CD4-positive, alpha-beta memory T cell (primary cell): Measurements from ENCODE around the gene ZSWIM1. TPM values are rescaled to one million over a fixed set of nuclear protein-coding genes. Genes with fewer than 3 reads are reported as not detected.

Source experiments
- CTCF ChIA-PET: fragments of 350-600 bp; sonication (Branson Sonifier 250); formaldehyde crosslinking; loops from one replicate; lab custom pipeline; 2021; ENCODE audit warnings: inconsistent platforms; ENCODE audit not compliant: partially characterized antibody; lab: Charles Lee
- POLR2A ChIA-PET: fragments of 350-600 bp; sonication (Branson Sonifier 250); formaldehyde crosslinking; loops from one replicate; lab custom pipeline; 2021; ENCODE audit not compliant: partially characterized antibody; lab: Charles Lee
- DNase-seq, 5 donors: peaks; one replicate each; pipeline versions ENCODE4 v3.0.0 to v3.0.0-alpha.2; 2020 to 2022; ENCODE audit warnings: mixed read lengths in 1 of 5
- H3K27ac ChIP-seq: one replicate; pipeline ENCODE4 v1.7.0; 2013; ENCODE audit warnings: low read depth, low read length
- H3K27me3 ChIP-seq: 2 replicates; pipeline ENCODE4 v1.7.0; 2013; ENCODE audit warnings: mild to moderate bottlenecking, low read length, moderate library complexity; ENCODE audit not compliant: insufficient read depth
- H3K36me3 ChIP-seq: 2 replicates; pipeline ENCODE4 v1.7.0; 2013; ENCODE audit warnings: mild to moderate bottlenecking, low read length, moderate library complexity; ENCODE audit not compliant: insufficient read depth
- H3K4me1 ChIP-seq: 2 replicates; pipeline ENCODE4 v1.7.0; 2013; ENCODE audit warnings: mild to moderate bottlenecking, low read length, moderate library complexity; ENCODE audit not compliant: insufficient read depth
- H3K4me3 ChIP-seq, 2 donors: one replicate each; pipeline ENCODE4 v1.7.0; 2013; ENCODE audit warnings: low read length in 2 of 2, mild to moderate bottlenecking in 1 of 2
- H3K9me3 ChIP-seq, 2 donors: one replicate each; pipeline ENCODE4 v1.7.0; 2013; ENCODE audit warnings: low read length in 2 of 2, control low read depth in 1 of 2; ENCODE audit not compliant: control insufficient read depth in 1 of 2
- H3K27ac Mint-ChIP-seq, 7 donors: one replicate each; pipeline ENCODE4 v1.8.0; 2020 to 2021; ENCODE audit warnings: mixed read lengths in 7 of 7, mild to moderate bottlenecking in 6 of 7, inconsistent platforms in 3 of 7, moderate library complexity in 3 of 7
- H3K27me3 Mint-ChIP-seq, 2 donors: one replicate each; pipeline ENCODE4 v1.8.0; 2020 to 2021; ENCODE audit warnings: mixed read lengths in 2 of 2
- H3K36me3 Mint-ChIP-seq, 2 donors: one replicate each; pipeline ENCODE4 v1.8.0; 2020 to 2021; ENCODE audit warnings: mixed read lengths in 2 of 2, inconsistent platforms in 1 of 2, mild to moderate bottlenecking in 1 of 2
- H3K4me1 Mint-ChIP-seq, 4 donors: one replicate each; pipeline ENCODE4 v1.8.0; 2020 to 2021; ENCODE audit warnings: mixed read lengths in 4 of 4, mild to moderate bottlenecking in 1 of 4
- H3K4me3 Mint-ChIP-seq, 8 donors: one replicate each; pipeline ENCODE4 v1.8.0; 2020 to 2021; ENCODE audit warnings: mixed read lengths in 8 of 8, mild to moderate bottlenecking in 7 of 8, moderate library complexity in 6 of 8, inconsistent platforms in 3 of 8
- H3K9me3 Mint-ChIP-seq, 8 donors: one replicate each; pipeline ENCODE4 v1.8.0; 2020 to 2021; ENCODE audit warnings: mixed read lengths in 8 of 8, mild to moderate bottlenecking in 5 of 8, inconsistent platforms in 3 of 8, moderate library complexity in 1 of 8
- intact Hi-C: fragments of 100-400 bp; cut with micrococcal nuclease; formaldehyde crosslinking; loops from one replicate; pipeline ENCODE4 v1.15.1; 2023
- polyA plus RNA-seq, 2 donors: library from polyadenylated mRNA; unstranded; fragments of 300-500 nt; fragmentation: Illumina TruSeq; gene quantifications; one replicate each; pipeline ENCODE4 v1.2.3, GENCODE V29; 2021
- total RNA-seq, 2 experiments: library from RNA; stranded (reverse); gene quantifications; one replicate each; pipeline ENCODE4 v1.2.3, GENCODE V29; 2021

Gene ZSWIM1
- total and polyA plus RNA-seq, 4 experiments from 2014 or later, result 0.86 to 18.5 (median 13.4) TPM

DNA sequence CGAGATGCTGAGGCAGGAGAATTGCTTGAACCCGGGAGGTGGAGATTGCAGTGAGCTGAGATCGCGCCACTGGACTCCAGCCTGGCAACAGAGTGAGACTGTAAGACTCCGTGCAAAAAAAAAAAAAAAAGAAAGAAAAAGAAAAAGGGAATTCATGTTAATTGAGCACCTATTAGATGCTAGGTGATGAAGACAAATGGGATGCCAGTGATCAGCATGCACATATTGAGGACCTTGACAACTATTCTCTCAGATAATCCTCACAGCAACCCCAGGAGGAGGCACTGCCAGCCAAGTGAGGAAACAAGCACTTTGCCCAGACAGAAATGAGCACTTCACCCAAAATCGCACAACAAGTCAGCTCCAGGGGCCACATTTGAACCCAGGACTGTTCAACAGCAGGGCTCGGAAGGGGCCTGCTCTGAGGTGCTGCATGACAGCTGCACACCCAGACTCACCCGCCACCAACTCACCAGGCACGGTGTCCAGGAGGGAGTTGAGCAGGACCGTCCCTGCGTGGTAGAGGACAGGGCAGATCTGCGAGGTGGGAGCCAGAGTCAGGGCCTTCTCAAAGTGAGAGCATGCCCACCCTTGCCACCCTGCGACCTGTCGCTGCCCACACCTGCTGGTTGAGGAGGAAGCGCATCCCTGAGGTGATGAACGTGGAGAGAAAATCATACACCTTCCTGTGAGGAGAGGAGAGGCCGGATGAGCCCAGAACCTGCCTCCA is 26.4 kb downstream of the ZSWIM1 start:
- CTCF ChIA-PET, result no interaction called here
- Mint-ChIP-seq H3K9me3 (no peaks in the 10 kb centered on the region), H3K4me1 (peaks cover 7 to 18% (median 12%) of the 10 kb centered on the region in 4 donors), H3K27ac (no peak overlapping the region), H3K27me3 (peaks cover 0 to 2% of the 10 kb centered on the region in 2 donors), H3K36me3 (no peaks in the 10 kb centered on the region), H3K4me3 (no peak overlapping the region)
- intact Hi-C loops, result no loop called here
- H3K36me3 ChIP-seq, result no peaks in the 10 kb centered on the region
- no peak for DNase-seq
- no peak overlapping the region for H3K27ac ChIP-seq
- peaks cover 2% of the 10 kb centered on the region for H3K27me3 ChIP-seq
- H3K4me3 ChIP-seq, result no peak overlapping the region
- H3K4me1 ChIP-seq, result peaks cover 18% of the 10 kb centered on the region
- POLR2A ChIA-PET, result interaction anchor here (0.7 to 0.9 kb wide), 2 partner anchors 15 to 26 kb away, joined by 3 read pairs; partner anchors contain the start of gene ZSWIM1
- no peaks in the 10 kb centered on the region for H3K9me3 ChIP-seq

DNA sequence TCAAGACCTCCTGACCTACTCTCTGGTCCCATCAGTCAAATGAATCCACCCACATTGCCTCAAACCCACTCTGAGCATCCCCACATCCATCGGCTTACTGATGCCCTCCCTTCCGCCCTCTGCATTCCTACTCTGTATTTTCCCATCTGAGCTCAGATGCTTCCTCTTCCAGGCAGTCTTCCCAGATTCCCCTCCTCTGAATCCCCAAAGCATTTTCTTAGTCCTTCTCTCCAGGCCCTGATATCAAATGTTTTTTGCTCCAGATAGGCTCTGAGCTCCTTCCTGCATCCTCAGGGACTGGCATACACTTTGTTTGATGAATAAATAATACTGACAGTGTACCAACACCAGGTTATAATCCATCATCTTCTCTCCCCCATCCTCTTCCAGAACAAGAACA is 27.1 kb downstream of the ZSWIM1 start:
- no peak overlapping the region for H3K4me3 ChIP-seq
- Mint-ChIP-seq H3K4me3 (no peak overlapping the region), H3K27me3 (peaks cover under 1 to 2% of the 10 kb centered on the region in 2 donors), H3K27ac (no peak overlapping the region), H3K36me3 (no peaks in the 10 kb centered on the region), H3K4me1 (peaks cover 7 to 19% (median 12%) of the 10 kb centered on the region in 4 donors), H3K9me3 (no peaks in the 10 kb centered on the region)
- no peak overlapping the region for H3K27ac ChIP-seq
- H3K9me3 ChIP-seq, result no peaks in the 10 kb centered on the region
- ChIA-PET CTCF (no interaction called here), POLR2A (interaction anchor here (0.7 to 0.9 kb wide), 2 partner anchors 15 to 27 kb away, joined by 3 read pairs; partner anchors contain the start of gene ZSWIM1)
- H3K27me3 ChIP-seq, result peaks cover 5% of the 10 kb centered on the region
- intact Hi-C loops, result no loop called here
- DNase-seq, result no peak
- no peaks in the 10 kb centered on the region for H3K36me3 ChIP-seq
- peaks cover 18% of the 10 kb centered on the region for H3K4me1 ChIP-seq

DNA sequence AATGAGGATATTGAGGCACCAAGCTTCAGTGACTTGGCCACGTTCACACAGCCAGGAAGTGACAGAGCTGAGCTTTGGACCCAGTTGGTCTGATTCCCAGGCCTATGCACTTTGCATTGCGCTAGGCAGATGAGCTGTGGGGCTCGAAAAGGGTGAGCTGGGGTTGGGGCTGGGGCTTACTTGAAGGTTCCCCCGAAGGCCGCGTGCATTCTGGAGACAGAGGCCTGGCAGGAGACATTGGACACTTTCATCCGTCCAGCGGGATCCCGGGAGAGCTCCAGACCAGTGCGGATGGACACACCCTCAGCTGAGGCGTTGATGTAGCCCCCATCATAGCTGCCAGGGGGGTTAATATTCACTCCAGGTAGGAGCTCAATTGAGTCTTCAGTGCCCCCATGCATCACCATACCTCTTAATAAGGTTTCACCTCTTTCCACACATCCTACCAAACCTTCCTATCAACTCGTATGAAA is 28.3 kb downstream of the ZSWIM1 start:
- Mint-ChIP-seq H3K27me3 (peaks cover 5 to 6% of the 10 kb centered on the region in 2 donors), H3K4me3 (no peak overlapping the region), H3K36me3 (no peaks in the 10 kb centered on the region), H3K27ac (peak overlapping the region in 1 of 7 donors; percentile 71), H3K9me3 (no peaks in the 10 kb centered on the region), H3K4me1 (peaks cover 7 to 19% (median 13%) of the 10 kb centered on the region in 4 donors)
- ChIA-PET POLR2A (interaction anchor here (1.0 to 3.7 kb wide), 3 partner anchors 19 to 25 kb away, joined by 5 to 15 read pairs (median 11); partner anchors contain the start of genes CTSA, NEURL2 and PCIF1), CTCF (interaction anchor here (1.2 to 2.8 kb wide), 2 partner anchors 19 to 62 kb away, joined by 3 to 10 read pairs; partner anchors contain the start of genes CTSA and NEURL2)
- Histone ChIP-seq H3K9me3 (no peaks in the 10 kb centered on the region), H3K27ac (no peak overlapping the region), H3K4me1 (peaks cover 18% of the 10 kb centered on the region), H3K27me3 (peaks cover 8% of the 10 kb centered on the region), H3K36me3 (no peaks in the 10 kb centered on the region), H3K4me3 (no peak overlapping the region)
- intact Hi-C loops, result no loop called here
- DNase-seq, result no peak

DNA sequence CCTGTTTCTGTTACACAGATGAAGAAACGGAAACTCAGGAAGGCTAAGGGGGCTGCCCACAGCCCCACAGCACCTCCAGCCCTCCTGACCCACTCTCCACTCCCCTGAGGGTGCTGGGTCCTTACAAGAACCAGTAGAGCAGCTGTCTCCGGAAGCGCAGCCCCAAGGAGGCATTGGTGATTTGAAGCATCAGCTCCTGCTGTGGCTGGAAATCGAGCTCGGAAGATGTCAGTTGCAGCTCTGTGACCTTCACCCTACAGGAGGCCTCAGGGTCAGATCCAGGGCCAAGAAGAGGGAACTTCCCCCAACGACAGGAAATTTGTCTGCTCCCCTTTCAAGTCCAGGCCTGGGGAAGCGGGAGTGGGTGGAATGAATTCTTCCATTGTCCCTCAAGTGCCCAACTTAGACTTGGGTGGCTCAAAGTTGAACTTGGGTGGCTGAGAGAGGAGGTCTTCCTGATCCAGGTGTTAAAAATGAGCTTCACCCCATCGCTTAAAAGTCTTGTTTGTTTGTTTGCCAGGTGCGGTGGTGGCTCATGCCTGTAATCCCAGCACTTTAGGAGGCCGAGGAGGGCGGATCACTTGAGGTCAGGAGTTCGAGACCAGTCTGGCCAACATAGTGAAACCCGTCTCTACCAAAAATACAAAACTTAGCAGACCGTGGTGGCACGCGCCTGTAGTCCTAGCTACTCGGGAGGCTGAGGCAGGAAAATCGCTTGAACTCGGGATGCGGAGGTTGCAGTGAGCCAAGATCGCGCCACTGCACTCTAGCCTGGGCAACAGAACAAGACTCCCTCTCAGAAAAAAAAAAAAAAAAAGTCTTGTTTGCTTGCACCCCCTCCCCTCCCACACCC is 29.0 kb downstream of the ZSWIM1 start:
- intact Hi-C loops, result no loop called here
- H3K4me3 Mint-ChIP-seq, result peak overlapping the region; percentile 15 to 86 (median 80)
- Histone ChIP-seq H3K27me3 (peaks cover 8% of the 10 kb centered on the region), H3K9me3 (no peaks in the 10 kb centered on the region), H3K27ac (no peak overlapping the region), H3K4me1 (peaks cover 18% of the 10 kb centered on the region), H3K36me3 (no peaks in the 10 kb centered on the region), H3K4me3 (peak overlapping the region in 1 of 2 donors; percentile 49)
- H3K9me3 Mint-ChIP-seq, result no peaks in the 10 kb centered on the region
- no peaks in the 10 kb centered on the region for H3K36me3 Mint-ChIP-seq
- peaks cover 9% of the 10 kb centered on the region in 2 donors for H3K27me3 Mint-ChIP-seq
- peak overlapping the region in 5 of 7 donors; percentile 3 to 88 (median 71) for H3K27ac Mint-ChIP-seq
- POLR2A ChIA-PET, result interaction anchor here (0.9 to 3.7 kb wide), 4 partner anchors 17 to 25 kb away, joined by 3 to 15 read pairs (median 8); partner anchors contain the start of genes CTSA, NEURL2 and PCIF1
- CTCF ChIA-PET, result interaction anchor here (1.2 to 2.8 kb wide), 2 partner anchors 20 to 61 kb away, joined by 3 to 10 read pairs; partner anchors contain the start of genes CTSA and NEURL2
- H3K4me1 Mint-ChIP-seq, result peaks cover 7 to 19% (median 13%) of the 10 kb centered on the region in 4 donors
- no peak for DNase-seq

DNA sequence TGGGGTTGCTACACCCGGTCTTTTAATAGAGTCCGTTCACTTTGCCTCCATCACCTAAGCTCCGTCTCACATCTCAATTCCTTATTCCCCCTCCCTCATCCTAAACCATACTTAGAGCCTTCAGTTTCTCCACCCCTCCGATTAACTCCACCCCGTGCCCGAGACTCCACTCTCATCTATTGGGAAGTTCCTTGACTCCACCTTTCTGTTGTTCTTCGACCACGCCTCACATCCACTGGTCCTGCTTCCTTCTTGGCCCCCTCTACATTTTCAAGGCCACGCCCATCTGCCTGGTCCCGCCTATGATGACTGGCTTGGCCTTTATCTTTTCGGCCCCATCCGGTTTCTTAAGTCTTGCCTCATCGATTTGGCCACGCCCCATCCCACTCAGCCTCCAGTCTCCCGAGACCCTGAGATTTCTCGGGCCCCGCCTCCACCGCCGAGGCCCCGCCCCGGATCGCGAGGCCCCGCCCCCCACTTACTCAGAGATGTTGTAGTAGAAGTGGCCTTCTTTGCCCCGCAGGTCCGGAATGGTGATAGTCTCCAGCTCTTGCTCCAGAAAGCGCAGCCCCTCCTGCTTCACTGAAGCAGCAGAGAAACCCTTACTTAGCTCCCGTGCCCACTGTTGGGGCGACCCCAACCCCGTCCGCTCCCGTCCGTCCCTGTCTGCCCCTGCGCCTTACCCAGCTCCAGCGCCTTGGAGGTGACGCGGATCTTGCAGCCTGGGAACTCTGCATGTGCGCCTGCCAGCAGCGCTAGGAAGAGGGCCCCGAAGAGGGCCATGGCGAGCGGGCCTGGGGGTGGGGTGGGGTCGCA is 29.9 kb downstream of the ZSWIM1 start:
- H3K27ac ChIP-seq, result peak overlapping the region; percentile 1
- no peaks in the 10 kb centered on the region for H3K9me3 ChIP-seq
- peaks cover 18% of the 10 kb centered on the region for H3K4me1 ChIP-seq
- Mint-ChIP-seq H3K4me3 (peak overlapping the region; percentile 70 to 89 (median 86)), H3K9me3 (no peaks in the 10 kb centered on the region), H3K27ac (peak overlapping the region in 6 of 7 donors; percentile 3 to 88 (median 72)), H3K36me3 (no peaks in the 10 kb centered on the region), H3K4me1 (peaks cover 7 to 19% (median 13%) of the 10 kb centered on the region in 4 donors), H3K27me3 (peaks cover 9% of the 10 kb centered on the region in 2 donors)
- H3K27me3 ChIP-seq, result peaks cover 8% of the 10 kb centered on the region
- DNase-seq, result peak; percentile 68 to 85 (median 78)
- ChIA-PET POLR2A (interaction anchor here (0.5 to 3.7 kb wide), 6 partner anchors 16 to 1393 kb away, joined by 3 to 15 read pairs (median 3); partner anchors contain the start of genes CTSA, NEURL2 and PCIF1), CTCF (interaction anchor here (2.8 kb wide), 1 partner anchor 21 kb away, joined by 10 read pairs; the partner anchor contains the start of genes CTSA and NEURL2)
- peak overlapping the region; percentile 49 to 76 for H3K4me3 ChIP-seq
- no peaks in the 10 kb centered on the region for H3K36me3 ChIP-seq
- intact Hi-C loops, result no loop called here
